Heart left ventricle (tissue), 13 donors: ENCODE results near the gene RPS6KA6.

Experiments used
- CTCF ChIP-seq, 12 donors: fragments of 200-600 bp; sonication (generic) in 4 of 12; IDR thresholded peaks; one replicate each; pipeline versions ENCODE4 v1.5.0 to v1.8.0; 2018 to 2022; ENCODE audit warnings: antibody characterized with exemption in 12 of 12, mild to moderate bottlenecking in 5 of 12
- POLR2A ChIP-seq, 2 donors: fragments of 450-650 bp; IDR thresholded peaks; one replicate each; pipeline ENCODE4 v1.6.1; 2017; ENCODE audit warnings: antibody characterized with exemption in 2 of 2, mild to moderate bottlenecking in 2 of 2, moderate library complexity in 2 of 2
- donor health status: ischemic (EF 13 %, LVEDD 7.1; RV severe dilation, severe dysfunction).
- donor health status: DM: no; HTN: yes; CAD: no.
- donor health status: DM: no; HTN: no; CAD: no.
- donor health status: ischemic (EF 25% LVEDD 6.9; RV normal size, moderate dysfunction).
- donor health status: ischemic (EF 25% LVEDD 5.7; RV mildly dilated, moderate dysfunction).
- donor health status: ischemic (EF 35%, LVEDD 5.7; RV mildly dilated, moderate dysfunction).
- donor health status: nonischemic (EF 11% LVEDD 7.7; RV severe dilation, severe dysfunction).
- donor health status: DM: yes; HTN: yes; CAD: no.
- donor health status: PGD.
- donor health status: ischemic (EF 29% LVEDD 5.4; RV normal size, mild dysfunction).
- donor health status: nonischemic (EF 23%, LVEDD 6.1; RV moderate dilation, normal function).

- TF ChIP-seq CTCF (IDR thresholded peaks at IDR 0.05) (no peak), POLR2A (IDR thresholded peaks at IDR 0.05) (no peak)
These were observed 11.7 kb upstream of the RPS6KA6 start for GRCh38 chrX:84199688-84200087.
